ENCODE measurements around the gene NACAD. TPM values are rescaled to one million over a fixed set of nuclear protein-coding genes. Genes with fewer than 3 reads are reported as not detected.
A peak's percentile ranks its signal among the peaks of the same experiment; 100 is the strongest.
"Not testable (repeated sequence)": the region's sequence is repeated elsewhere in the genome, so short reads cannot be mapped to it uniquely, and the experiment has no call there.

The NACAD gene
- polyA plus RNA-seq, 1 experiment, result 0.54 TPM

DNA sequence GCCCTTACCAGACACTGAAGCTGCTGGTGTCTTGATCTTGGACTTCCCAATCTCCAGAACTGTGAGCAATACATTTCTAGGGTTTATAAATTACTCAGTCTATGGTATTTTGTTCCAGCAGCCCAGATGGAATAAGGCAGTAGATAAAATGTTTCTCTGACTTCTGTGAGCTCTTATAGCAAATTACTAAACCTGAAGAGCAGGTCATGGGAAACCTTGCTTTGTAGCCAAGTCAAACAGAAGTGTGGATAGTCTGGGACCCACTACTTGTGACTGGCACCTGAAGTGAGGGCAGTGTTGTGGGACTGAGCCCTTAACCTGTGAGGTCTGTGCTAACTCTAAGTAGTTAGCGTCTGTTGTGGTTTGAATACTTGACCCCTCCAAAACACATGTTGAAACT is 27.3 kb upstream of the NACAD start:
- ChIA-PET POLR2A (no interaction called here), CTCF (interaction anchor here (2.3 to 2.4 kb wide), 2 partner anchors 9 to 142 kb away, joined by 7 to 12 read pairs; no protein-coding TSS in a partner anchor)
- H3K36me3 ChIP-seq (ENCODE audit: control insufficient read depth, insufficient read depth, low read length), result no peaks in the 10 kb centered on the region
- peaks cover 4% of the 10 kb centered on the region for H3K27me3 ChIP-seq (ENCODE audit: control insufficient read depth, insufficient read depth, low read length)
- no peak for TF ChIP-seq CTCF (IDR thresholded peaks at IDR 0.05; ENCODE audit: insufficient read depth, low read depth, low read length)
- H3K4me3 ChIP-seq (ENCODE audit: low read depth, low read length), result no peak overlapping the region
- DNase-seq (ENCODE audit: low read depth), result no peak

DNA sequence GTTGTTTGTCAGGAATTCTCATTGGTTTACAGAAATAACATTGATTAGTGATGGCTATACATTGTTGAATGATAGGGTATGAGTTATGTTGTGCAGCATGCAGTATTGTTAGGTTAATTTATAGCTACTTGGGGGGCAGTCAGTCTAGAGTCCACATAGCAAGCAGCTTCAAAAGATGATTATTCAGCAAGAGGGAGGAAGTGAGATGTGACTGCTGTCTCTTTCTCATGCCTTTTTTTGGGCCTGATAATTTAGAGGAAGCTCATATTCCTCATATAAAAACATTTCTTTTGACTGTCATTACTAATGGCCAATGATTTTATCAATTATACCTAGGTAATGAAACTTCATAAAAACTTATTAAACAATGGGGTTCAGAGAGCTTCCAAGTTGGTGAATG is 26.2 kb upstream of the NACAD start:
- TF ChIP-seq CTCF (IDR thresholded peaks at IDR 0.05; ENCODE audit: insufficient read depth, low read depth, low read length), result no peak
- Histone ChIP-seq H3K27me3 (ENCODE audit: control insufficient read depth, insufficient read depth, low read length) (peaks cover 4% of the 10 kb centered on the region), H3K36me3 (ENCODE audit: control insufficient read depth, insufficient read depth, low read length) (no peaks in the 10 kb centered on the region), H3K4me3 (ENCODE audit: low read depth, low read length) (no peak overlapping the region)
- no peak for DNase-seq (ENCODE audit: low read depth)
- CTCF ChIA-PET, result interaction anchor here (2.3 to 2.8 kb wide), 3 partner anchors 10 to 141 kb away, joined by 7 to 15 read pairs (median 12); no protein-coding TSS in a partner anchor
- POLR2A ChIA-PET, result no interaction called here

GRCh38 chr7:45114257-45114656 is 25.5 kb upstream of the NACAD start:
- H3K4me3 ChIP-seq (ENCODE audit: low read depth, low read length); H3K27me3 ChIP-seq (ENCODE audit: control insufficient read depth, insufficient read depth, low read length); DNase-seq (ENCODE audit: low read depth); POLR2A ChIA-PET; H3K36me3 ChIP-seq (ENCODE audit: control insufficient read depth, insufficient read depth, low read length): not testable (repeated sequence)
- CTCF ChIA-PET, result interaction anchor here (2.3 to 2.8 kb wide), 3 partner anchors 11 to 140 kb away, joined by 7 to 15 read pairs (median 12); no protein-coding TSS in a partner anchor

DNA sequence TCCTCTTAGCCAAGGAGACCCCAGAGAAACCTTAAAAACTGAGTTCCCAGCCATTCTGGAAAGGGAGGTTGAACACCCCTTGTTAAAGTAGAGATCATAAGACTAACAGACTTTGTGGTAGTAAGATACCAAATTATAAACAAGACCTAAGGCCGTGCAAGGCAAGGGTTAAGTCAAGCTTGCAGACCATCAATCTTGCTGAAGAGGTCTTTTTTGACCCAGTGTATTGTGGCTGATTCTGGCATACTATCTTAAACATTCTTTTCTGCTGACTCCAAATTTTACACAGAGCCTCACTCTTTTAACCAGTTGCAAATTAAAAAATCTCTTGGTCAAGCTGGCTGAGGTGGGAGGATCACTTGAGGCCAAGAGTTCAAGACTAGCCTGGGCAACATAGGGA is 23.9 kb upstream of the NACAD start:
- DNase-seq (ENCODE audit: low read depth), result no peak
- TF ChIP-seq CTCF (IDR thresholded peaks at IDR 0.05; ENCODE audit: insufficient read depth, low read depth, low read length), result no peak
- Histone ChIP-seq H3K27me3 (ENCODE audit: control insufficient read depth, insufficient read depth, low read length) (peaks cover 4% of the 10 kb centered on the region), H3K36me3 (ENCODE audit: control insufficient read depth, insufficient read depth, low read length) (peaks cover 11% of the 10 kb centered on the region), H3K4me3 (ENCODE audit: low read depth, low read length) (no peak overlapping the region)
- ChIA-PET CTCF (interaction anchor here (1.0 to 3.0 kb wide), 4 partner anchors 22 to 158 kb away, joined by 3 to 15 read pairs (median 8); no protein-coding TSS in a partner anchor), POLR2A (no interaction called here)

DNA sequence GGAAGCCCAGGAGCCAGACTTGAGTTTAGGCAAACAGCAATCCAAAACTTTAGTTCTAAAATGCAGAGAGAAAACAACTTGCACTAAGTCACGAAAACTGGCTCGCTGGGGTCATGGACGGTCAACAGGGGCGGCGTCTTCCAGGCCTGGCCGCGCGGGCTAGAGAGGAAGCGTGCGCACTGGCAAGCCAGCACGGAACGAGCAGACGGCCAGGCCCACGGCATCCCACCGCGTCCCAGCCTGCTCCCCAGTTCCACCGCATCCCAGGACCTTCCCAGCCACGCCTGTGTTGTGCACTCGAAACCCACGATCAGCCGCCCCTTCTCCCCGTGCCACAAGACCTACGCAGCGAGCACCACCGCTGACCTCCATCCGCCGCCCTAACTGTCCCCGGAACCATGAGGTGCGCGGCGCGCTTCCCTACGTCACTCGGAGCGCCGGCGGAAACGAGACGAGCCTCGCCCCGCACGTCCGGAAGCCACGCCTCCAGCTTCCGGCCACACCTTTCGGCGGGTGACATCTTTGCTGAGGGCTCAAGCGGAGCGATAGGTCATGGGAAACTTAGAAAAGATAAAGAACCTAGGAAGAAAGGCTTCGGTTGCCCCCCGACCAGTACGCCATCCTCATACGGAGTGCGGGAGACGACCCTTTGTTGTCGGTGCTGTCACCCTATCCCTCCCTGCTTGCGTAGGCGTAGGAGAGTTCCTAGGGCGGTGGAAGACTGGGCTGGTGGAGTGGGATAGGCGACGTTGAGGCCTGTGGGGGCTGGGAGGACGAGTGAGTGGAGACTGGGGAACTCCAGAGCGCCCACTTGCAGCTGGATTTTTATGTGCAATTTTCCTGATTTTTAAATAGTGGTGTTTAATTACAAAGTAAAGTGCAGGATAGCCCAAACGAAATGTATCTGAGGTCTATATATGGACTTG is 22.8 kb upstream of the NACAD start, which contains the start of gene TBRG4:
TBRG4 (minus strand) TSS at position 400 of the 926 bp plus-strand sequence. CDS start 2,460 bp downstream, outside the sequence.
- Histone ChIP-seq H3K27me3 (ENCODE audit: control insufficient read depth, insufficient read depth, low read length) (peaks cover 2% of the 10 kb centered on the region), H3K36me3 (ENCODE audit: control insufficient read depth, insufficient read depth, low read length) (peaks cover 18% of the 10 kb centered on the region), H3K4me3 (ENCODE audit: low read depth, low read length) (peak within 1 kb of the TSS; percentile 96)
- CTCF ChIA-PET, result interaction anchor here (0.5 to 3.0 kb wide), 5 partner anchors 23 to 194 kb away, joined by 3 to 11 read pairs (median 4); no protein-coding TSS in a partner anchor
- TF ChIP-seq CTCF (IDR thresholded peaks at IDR 0.05; ENCODE audit: insufficient read depth, low read depth, low read length), result peak; percentile 51
- DNase-seq (ENCODE audit: low read depth), result peak; percentile 61
- POLR2A ChIA-PET, result no interaction called here
